SK-N-SH (cell line): ENCODE results near the gene DLX5. TPM values are rescaled to one million over a fixed set of nuclear protein-coding genes. Genes with fewer than 3 reads are reported as not detected.

ENCODE experiments used
- CTCF ChIA-PET: fragments of 300-600, 350-600 bp; formaldehyde crosslinking; extraction: SDS; loops from one replicate; lab custom pipeline; 2021; lab: Yijun Ruan, JAX
- POLR2A ChIA-PET: fragments of 350-600 bp; sonication (Branson Sonifier 250); formaldehyde crosslinking; extraction: SDS; loops from one replicate; lab custom pipeline; 2020; ENCODE audit warnings: antibody characterized with exemption, inconsistent platforms; lab: Yijun Ruan, JAX
- DNase-seq: peaks from one replicate; pipeline ENCODE4 v3.0.0; 2012
- H2AFZ ChIP-seq: fragments of 200-600 bp; sonication (generic); 2 replicates; pipeline ENCODE4 v1.8.1; 2016; ENCODE audit warnings: antibody characterized with exemption, mild to moderate bottlenecking, low read depth
- H3F3A ChIP-seq: fragments of 200-600 bp; sonication (generic); replicated peaks from 2 replicates; pipeline ENCODE3; 2016; ENCODE audit warnings: antibody characterized with exemption, mild to moderate bottlenecking; ENCODE audit not compliant: insufficient read depth
- H3K27ac ChIP-seq, 2 experiments: fragments of 200-500 bp in 1 of 2; fragments of 200-600 bp in 1 of 2; sonication (Bioruptor generic) in 1 of 2; sonication (generic), shearing (Covaris generic) in 1 of 2; 2 replicates each; pipeline versions ENCODE4 v1.5.1 to v1.6.1; 2014 to 2016; ENCODE audit warnings: low read depth in 2 of 2, inconsistent platforms in 1 of 2, low read length in 1 of 2, mild to moderate bottlenecking in 1 of 2, mixed read lengths in 1 of 2
- H3K27me3 ChIP-seq: fragments of 200-600 bp; sonication (generic), shearing (Covaris generic); 2 replicates; pipeline ENCODE4 v1.6.1; 2016; ENCODE audit warnings: mixed run types; ENCODE audit not compliant: insufficient read depth
- H3K36me3 ChIP-seq, 2 experiments: fragments of 200-500 bp in 1 of 2; fragments of 200-600 bp in 1 of 2; sonication (Bioruptor generic) in 1 of 2; sonication (generic) in 1 of 2; replicated peaks in 1 of 2; 2 replicates each; pipeline versions ENCODE3 to v1.5.1; 2014 to 2016; ENCODE audit warnings: low read length in 1 of 2, mild to moderate bottlenecking in 1 of 2; ENCODE audit not compliant: insufficient read depth in 2 of 2, control insufficient read depth in 1 of 2
- H3K4me1 ChIP-seq, 2 experiments: fragments of 200-500 bp in 1 of 2; fragments of 200-600 bp in 1 of 2; sonication (Bioruptor generic) in 1 of 2; sonication (generic), shearing (Covaris generic) in 1 of 2; 2 replicates each; pipeline versions ENCODE4 v1.5.1 to v1.6.1; 2014 to 2016; ENCODE audit warnings: low read depth in 1 of 2, low read length in 1 of 2, mixed run types in 1 of 2; ENCODE audit not compliant: insufficient read depth in 2 of 2, control insufficient read depth in 1 of 2
- H3K4me2 ChIP-seq: fragments of 200-600 bp; sonication (generic), shearing (Covaris generic); 2 replicates; pipeline ENCODE4 v1.6.1; 2017; ENCODE audit warnings: mixed run types
- H3K4me3 ChIP-seq, 2 experiments: fragments of 200-500 bp in 1 of 2; fragments of 200-600 bp in 1 of 2; sonication (Bioruptor generic) in 1 of 2; sonication (generic), shearing (Covaris generic) in 1 of 2; 2 replicates each; pipeline versions ENCODE4 v1.5.1 to v1.8.1; 2014 to 2016; ENCODE audit warnings: low read depth in 2 of 2, inconsistent platforms in 1 of 2, low read length in 1 of 2, mild to moderate bottlenecking in 1 of 2, mixed read lengths in 1 of 2, moderate library complexity in 1 of 2
- H3K79me2 ChIP-seq: fragments of 200-600 bp; sonication (generic); 2 replicates; pipeline ENCODE4 v1.8.1; 2017; ENCODE audit warnings: mild to moderate bottlenecking; ENCODE audit not compliant: insufficient read depth
- H3K9ac ChIP-seq: fragments of 200-600 bp; sonication (generic); 2 replicates; pipeline ENCODE4 v1.6.1; 2017; ENCODE audit warnings: mixed run types
- H3K9me2 ChIP-seq: fragments of 200-600 bp; sonication (generic); 2 replicates; pipeline ENCODE4 v1.6.1; 2017; ENCODE audit warnings: mixed run types
- H3K9me3 ChIP-seq: fragments of 200-600 bp; sonication (generic); 2 replicates; pipeline ENCODE4 v1.6.1; 2017; ENCODE audit warnings: mixed run types, mild to moderate bottlenecking, moderate library complexity
- H4K20me1 ChIP-seq: fragments of 200-600 bp; sonication (generic); 2 replicates; pipeline ENCODE4 v1.6.1; 2017; ENCODE audit warnings: mild to moderate bottlenecking, mixed run types; ENCODE audit not compliant: insufficient read depth
- CHD2 ChIP-seq: fragments of 150-350 bp; IDR thresholded peaks from 2 replicates; pipeline ENCODE4 v1.6.1; 2018; ENCODE audit warnings: low read length; ENCODE audit not compliant: partially characterized antibody
- FOXJ3 ChIP-seq: sonication (generic); formaldehyde crosslinking; IDR thresholded peaks from 2 replicates; pipeline ENCODE4 v1.5.1; 2020; ENCODE audit warnings: mild to moderate bottlenecking, missing genetic modification reagents
- GATA2 ChIP-seq: sonication (generic); formaldehyde crosslinking; IDR thresholded peaks from 2 replicates; pipeline ENCODE4 v1.5.0; 2020; ENCODE audit warnings: mild to moderate bottlenecking, missing genetic modification reagents
- NFIC ChIP-seq: IDR thresholded peaks from 2 replicates; pipeline ENCODE4 v1.4.0; 2012; ENCODE audit warnings: borderline replicate concordance
- PBX3 ChIP-seq: IDR thresholded peaks from 2 replicates; pipeline ENCODE4; 2012
- REST ChIP-seq: IDR thresholded peaks from 2 replicates; pipeline ENCODE4 v1.6.1; 2012; ENCODE audit warnings: mild to moderate bottlenecking, low read depth, low read length, moderate library complexity
- RXRA ChIP-seq: IDR thresholded peaks from 2 replicates; pipeline ENCODE4 v1.4.0; 2012; ENCODE audit warnings: low read depth, mild to moderate bottlenecking, borderline replicate concordance
- SIN3A ChIP-seq: IDR thresholded peaks from 2 replicates; pipeline ENCODE4 v1.6.1; 2012; ENCODE audit warnings: low read depth, mild to moderate bottlenecking, low read length, moderate library complexity, borderline replicate concordance
- SMC3 ChIP-seq: IDR thresholded peaks from 2 replicates; pipeline ENCODE4 v1.6.1; 2012; ENCODE audit warnings: low read depth, low read length, improper control_type of control experiment
- TCF12 ChIP-seq: IDR thresholded peaks from 2 replicates; pipeline ENCODE4 v1.4.0; 2012
- TEAD4 ChIP-seq: IDR thresholded peaks from 2 replicates; pipeline ENCODE4 v1.4.0; 2012; ENCODE audit warnings: mild to moderate bottlenecking, borderline replicate concordance; ENCODE audit not compliant: insufficient read depth
- USF1 ChIP-seq: IDR thresholded peaks from 2 replicates; pipeline ENCODE4 v1.4.0; 2012; ENCODE audit warnings: low read depth, borderline replicate concordance
- YY1 ChIP-seq: IDR thresholded peaks from 2 replicates; pipeline ENCODE4 v1.4.0; 2012; ENCODE audit warnings: low read depth, mild to moderate bottlenecking
- WGBS: methylation state at CpG from one replicate; pipeline ENCODE4 v1.1.6; 2017; ENCODE audit warnings: low lambda C conversion rate; 5-methylcytosine and 5-hydroxymethylcytosine counted together
- polyA plus RNA-seq, 3 experiments: library from polyadenylated mRNA; depleted of rRNA; stranded (reverse); fragments of >200 nt; gene quantifications; 2 replicates each; pipeline ENCODE4 v1.2.3, GENCODE V29; 2012

DLX5 gene
- polyA plus RNA-seq, 1 of the 3 experiments (the other 2 are of a cell fraction): not detected

- H3K36me3 ChIP-seq: no peaks in the 10 kb centered on the region
- no peak for TF ChIP-seq CHD2
- TF ChIP-seq GATA2 (CRISPR knock-in tag): no peak
- no peak for TF ChIP-seq TEAD4
- no peak for TF ChIP-seq FOXJ3 (CRISPR knock-in tag)
- no peak for TF ChIP-seq RXRA
- TF ChIP-seq SIN3A: no peak
- no peak for TF ChIP-seq PBX3
- TF ChIP-seq USF1: no peak
- no peak for TF ChIP-seq NFIC
- TF ChIP-seq TCF12: no peak
- no peak for TF ChIP-seq YY1
- no peak for TF ChIP-seq REST
- no peak for TF ChIP-seq SMC3
- TF ChIP-seq, all 33 proteins: peak for 0
- H3F3A ChIP-seq: no peaks in the 10 kb centered on the region
- POLR2A ChIA-PET: no interaction called here
- H3K27ac ChIP-seq: no peak overlapping the region
- 80% methylated on average over 22 of the region's 22 CpGs for WGBS
- peak; percentile 15 for DNase-seq
- H3K4me3 ChIP-seq: no peak overlapping the region
- H2AFZ ChIP-seq: no peak overlapping the region
- H3K4me2 ChIP-seq: no peak overlapping the region
- no peaks in the 10 kb centered on the region for H3K27me3 ChIP-seq
- no peak overlapping the region for H3K9ac ChIP-seq
- H3K4me1 ChIP-seq: peaks cover 0 to 12% of the 10 kb centered on the region in 2 experiments; a peak in 1 of 4 replicates
- CTCF ChIA-PET: interaction anchor here (0.9 to 1.6 kb wide), 3 partner anchors 18 to 1087 kb away, joined by 3 to 5 read pairs (median 3); no protein-coding TSS in a partner anchor
- no peaks in the 10 kb centered on the region for H4K20me1 ChIP-seq
- H3K9me2 ChIP-seq: no peaks in the 10 kb centered on the region
- no peaks in the 10 kb centered on the region for H3K79me2 ChIP-seq
- no peaks in the 10 kb centered on the region for H3K9me3 ChIP-seq
These were observed 21.9 kb downstream of the DLX5 start for GRCh38 chr7:97002555-97003261.
